CD4-positive, CD25-positive, alpha-beta regulatory T cell (primary cell): ENCODE data around the gene PEX26. TPM values are rescaled to one million over a fixed set of nuclear protein-coding genes. Genes with fewer than 3 reads are reported as not detected.

ENCODE experiments used
- ATAC-seq, 2 donors: fragments of 150-1000 bp; cut with Tn5 transposase; one replicate each; pipeline ENCODE4 v1.10.0; 2021; ENCODE audit warnings: low read depth in 2 of 2, moderate number of reproducible peaks in 2 of 2, moderate library complexity in 1 of 2
- DNase-seq, 3 donors: peaks; one replicate each; pipeline versions ENCODE4 v3.0.0 to v3.0.0-alpha.2; 2012 to 2022; ENCODE audit warnings: mixed read lengths in 1 of 3
- H3K27ac ChIP-seq: one replicate; pipeline ENCODE4 v1.7.0; 2013; ENCODE audit warnings: mild to moderate bottlenecking, low read length; ENCODE audit not compliant: insufficient read depth, poor library complexity, severe bottlenecking
- H3K27me3 ChIP-seq: one replicate; pipeline ENCODE4 v1.7.0; 2013; ENCODE audit warnings: low read length; ENCODE audit not compliant: control insufficient read depth, insufficient read depth
- H3K36me3 ChIP-seq: one replicate; pipeline ENCODE4 v1.7.0; 2013; ENCODE audit warnings: mild to moderate bottlenecking, low read length, moderate library complexity; ENCODE audit not compliant: control insufficient read depth, insufficient read depth
- H3K4me1 ChIP-seq: 2 replicates; pipeline ENCODE4 v1.7.0; 2013; ENCODE audit warnings: mild to moderate bottlenecking, low read length; ENCODE audit not compliant: insufficient read depth, control insufficient read depth, poor library complexity, severe bottlenecking
- H3K4me3 ChIP-seq: one replicate; pipeline ENCODE4 v1.7.0; 2013; ENCODE audit warnings: low read depth, mild to moderate bottlenecking, low read length, moderate library complexity
- H3K9me3 ChIP-seq, 2 experiments: 1 replicate in 1 of 2; 2 replicates in 1 of 2; pipeline ENCODE4 v1.7.0; 2013; ENCODE audit warnings: low read length in 2 of 2, mild to moderate bottlenecking in 1 of 2, moderate library complexity in 1 of 2; ENCODE audit not compliant: control insufficient read depth in 2 of 2
- H3K27ac Mint-ChIP-seq, 3 donors: one replicate each; pipeline ENCODE4 v1.8.0; 2020 to 2022; ENCODE audit warnings: mild to moderate bottlenecking in 3 of 3, mixed read lengths in 3 of 3, moderate library complexity in 2 of 3
- H3K27me3 Mint-ChIP-seq: one replicate; pipeline ENCODE4 v1.8.0; 2022; ENCODE audit warnings: mild to moderate bottlenecking, mixed read lengths
- H3K36me3 Mint-ChIP-seq: one replicate; pipeline ENCODE4 v1.8.0; 2020; ENCODE audit warnings: mixed read lengths
- H3K4me1 Mint-ChIP-seq, 4 donors: one replicate each; pipeline ENCODE4 v1.8.0; 2020 to 2022; ENCODE audit warnings: mixed read lengths in 4 of 4, mild to moderate bottlenecking in 1 of 4
- H3K4me3 Mint-ChIP-seq, 4 donors: one replicate each; pipeline ENCODE4 v1.8.0; 2020 to 2022; ENCODE audit warnings: mild to moderate bottlenecking in 4 of 4, mixed read lengths in 4 of 4, moderate library complexity in 3 of 4
- H3K9me3 Mint-ChIP-seq, 7 donors: one replicate each; pipeline ENCODE4 v1.8.0; 2020 to 2022; ENCODE audit warnings: mixed read lengths in 7 of 7, mild to moderate bottlenecking in 3 of 7, moderate library complexity in 2 of 7
- polyA plus RNA-seq, 4 donors: library from polyadenylated mRNA; unstranded; fragments of 300-500 nt; fragmentation: Illumina TruSeq; gene quantifications; one replicate each; pipeline ENCODE4 v1.2.3, GENCODE V29; 2021
- total RNA-seq: library from RNA; stranded (reverse); gene quantifications from one replicate; pipeline ENCODE4 v1.2.3, GENCODE V29; 2022

The PEX26 gene
- total and polyA plus RNA-seq, 5 donors from 2014 or later, result 3.4 to 35.4 (median 3.9) TPM

GRCh38 chr22:18146389-18146753 lies 68.6 kb downstream of the PEX26 start:
- H3K4me3 Mint-ChIP-seq, result peak overlapping the region in 1 of 4 donors; percentile 38
- Histone ChIP-seq H3K9me3 (no peaks in the 10 kb centered on the region), H3K36me3 (no peaks in the 10 kb centered on the region), H3K27me3 (no peaks in the 10 kb centered on the region), H3K4me1 (peaks cover 19% of the 10 kb centered on the region), H3K27ac (no peak overlapping the region), H3K4me3 (no peak overlapping the region)
- H3K4me1 Mint-ChIP-seq, result peaks cover 14 to 33% (median 26%) of the 10 kb centered on the region in 4 donors
- H3K9me3 Mint-ChIP-seq, result no peaks in the 10 kb centered on the region
- no peaks in the 10 kb centered on the region for H3K27me3 Mint-ChIP-seq
- no peak overlapping the region for H3K27ac Mint-ChIP-seq
- ATAC-seq (no peak), DNase-seq (no peak)
- H3K36me3 Mint-ChIP-seq, result no peaks in the 10 kb centered on the region

GRCh38 chr22:18147791-18148190 lies 70.0 kb downstream of the PEX26 start:
- ATAC-seq, result no peak
- H3K4me3 Mint-ChIP-seq, result peak overlapping the region in 2 of 4 donors; percentile 18 to 99
- peaks cover 19 to 45% (median 36%) of the 10 kb centered on the region in 4 donors for H3K4me1 Mint-ChIP-seq

GRCh38 chr22:18148293-18148965 lies 70.6 kb downstream of the PEX26 start:
- peak overlapping the region; percentile 21 to 99 (median 70) for H3K4me3 Mint-ChIP-seq
- Histone ChIP-seq H3K9me3 (no peaks in the 10 kb centered on the region), H3K36me3 (no peaks in the 10 kb centered on the region), H3K4me3 (no peak overlapping the region), H3K27me3 (no peaks in the 10 kb centered on the region), H3K27ac (no peak overlapping the region), H3K4me1 (peaks cover 23% of the 10 kb centered on the region)
- DNase-seq (no peak), ATAC-seq (no peak)
- peaks cover 21 to 47% (median 38%) of the 10 kb centered on the region in 4 donors for H3K4me1 Mint-ChIP-seq
- peak overlapping the region; percentile 25 to 93 (median 46) for H3K27ac Mint-ChIP-seq
- H3K9me3 Mint-ChIP-seq, result no peaks in the 10 kb centered on the region
- H3K36me3 Mint-ChIP-seq, result no peaks in the 10 kb centered on the region
- no peaks in the 10 kb centered on the region for H3K27me3 Mint-ChIP-seq

More at GRCh38 chr22:18147791-18148190, 70.0 kb downstream of the PEX26 start:
- Histone ChIP-seq H3K4me3 (no peak overlapping the region), H3K27ac (no peak overlapping the region), H3K36me3 (no peaks in the 10 kb centered on the region), H3K4me1 (peaks cover 23% of the 10 kb centered on the region), H3K9me3 (no peaks in the 10 kb centered on the region), H3K27me3 (no peaks in the 10 kb centered on the region)
- Mint-ChIP-seq H3K27ac (peak overlapping the region in 2 of 3 donors; percentile 64 to 87), H3K36me3 (no peaks in the 10 kb centered on the region), H3K9me3 (no peaks in the 10 kb centered on the region), H3K27me3 (no peaks in the 10 kb centered on the region)
- no peak for DNase-seq

GRCh38 chr22:18152519-18152918 lies 74.7 kb downstream of the PEX26 start:
- H3K4me3 ChIP-seq, result no peak overlapping the region
- DNase-seq (peak in 1 of 3 donors; percentile 62), ATAC-seq (peak; percentile 38 to 39)
- no peaks in the 10 kb centered on the region for H3K27me3 ChIP-seq
- peaks cover 4% of the 10 kb centered on the region for H3K36me3 Mint-ChIP-seq
- H3K9me3 Mint-ChIP-seq, result no peaks in the 10 kb centered on the region
- peaks cover 21 to 51% (median 42%) of the 10 kb centered on the region in 4 donors for H3K4me1 Mint-ChIP-seq
- peak overlapping the region; percentile 7 to 72 (median 56) for H3K4me3 Mint-ChIP-seq
- peak overlapping the region; percentile 65 to 95 (median 84) for H3K27ac Mint-ChIP-seq
- peaks cover 23% of the 10 kb centered on the region for H3K4me1 ChIP-seq
- H3K9me3 ChIP-seq, result no peaks in the 10 kb centered on the region
- H3K27me3 Mint-ChIP-seq, result no peaks in the 10 kb centered on the region
- H3K27ac ChIP-seq, result no peak overlapping the region
- H3K36me3 ChIP-seq, result no peaks in the 10 kb centered on the region

GRCh38 chr22:18154821-18155390 lies 77.1 kb downstream of the PEX26 start:
- Mint-ChIP-seq H3K27me3 (no peaks in the 10 kb centered on the region), H3K9me3 (no peaks in the 10 kb centered on the region), H3K4me1 (peaks cover 21 to 35% (median 28%) of the 10 kb centered on the region in 4 donors), H3K27ac (peak overlapping the region in 1 of 3 donors; percentile 85), H3K4me3 (no peak overlapping the region), H3K36me3 (peaks cover 4% of the 10 kb centered on the region)
- no peaks in the 10 kb centered on the region for H3K36me3 ChIP-seq
- H3K27ac ChIP-seq, result no peak overlapping the region
- H3K9me3 ChIP-seq, result no peaks in the 10 kb centered on the region
- ATAC-seq, result no peak
- H3K4me1 ChIP-seq, result peaks cover 16% of the 10 kb centered on the region
- DNase-seq, result no peak
- no peaks in the 10 kb centered on the region for H3K27me3 ChIP-seq
- H3K4me3 ChIP-seq, result no peak overlapping the region

Other genes starting within 250 kb of the PEX26 start
- 39.9 TPM for gene MICAL3, start 53.4 kb upstream of the PEX26 start, total RNA-seq
- gene MICAL3, start 53.4 kb upstream of the PEX26 start, polyA plus RNA-seq, result 1 to 10 TPM in 3 of 4 donors, under 1 TPM in 1; 0.71 to 2.3 (median 1.5) TPM
- 2.3 TPM for gene TUBA8, start 32.8 kb downstream of the PEX26 start, total RNA-seq
- under 1 TPM; 0.15 to 0.37 (median 0.29) TPM for gene TUBA8, start 32.8 kb downstream of the PEX26 start, polyA plus RNA-seq
- gene USP18, start 72.2 kb downstream of the PEX26 start, total RNA-seq, result 7.6 TPM
- gene USP18, start 72.2 kb downstream of the PEX26 start, polyA plus RNA-seq, result 10 to 100 TPM in 3 of 4 donors, 1 to 10 TPM in 1; 6.4 to 16.0 (median 12.9) TPM